Liver (tissue), 9 donors: ENCODE data around the gene BCKDK. TPM values are rescaled to one million over a fixed set of nuclear protein-coding genes. Genes with fewer than 3 reads are reported as not detected.

Experiments
- DNase-seq: peaks from one replicate; pipeline ENCODE4 v3.0.0-alpha.2; 2017; ENCODE audit warnings: low spot score
- H3K27ac ChIP-seq, 2 donors: one replicate each; pipeline ENCODE4 v1.7.0; 2013; ENCODE audit warnings: inconsistent platforms in 2 of 2, low read length in 2 of 2, control low read depth in 1 of 2, low read depth in 1 of 2, mild to moderate bottlenecking in 1 of 2
- H3K27me3 ChIP-seq, 4 donors: one replicate each; pipeline versions ENCODE4 v1.6.1 to v1.7.0; 2013; ENCODE audit warnings: low read length in 3 of 4, inconsistent platforms in 1 of 4, mild to moderate bottlenecking in 1 of 4, moderate library complexity in 1 of 4; ENCODE audit not compliant: control insufficient read depth in 4 of 4, insufficient read depth in 4 of 4
- H3K36me3 ChIP-seq, 4 donors: one replicate each; pipeline versions ENCODE4 v1.6.1 to v1.7.0; 2013; ENCODE audit warnings: low read length in 3 of 4, mild to moderate bottlenecking in 3 of 4, low read depth in 1 of 4, moderate library complexity in 1 of 4; ENCODE audit not compliant: control insufficient read depth in 4 of 4, insufficient read depth in 3 of 4
- H3K4me1 ChIP-seq, 4 donors: one replicate each; pipeline versions ENCODE4 v1.6.1 to v1.7.0; 2013; ENCODE audit warnings: low read length in 3 of 4, mild to moderate bottlenecking in 3 of 4, moderate library complexity in 1 of 4; ENCODE audit not compliant: control insufficient read depth in 4 of 4, insufficient read depth in 4 of 4
- H3K4me3 ChIP-seq, 3 donors: one replicate each; pipeline versions ENCODE4 v1.6.1 to v1.7.0; 2013; ENCODE audit warnings: low read length in 3 of 3, control low read depth in 1 of 3, low read depth in 1 of 3, mild to moderate bottlenecking in 1 of 3
- H3K9ac ChIP-seq, 2 donors: one replicate each; pipeline ENCODE4 v1.7.0; 2013; ENCODE audit warnings: low read length in 2 of 2, mild to moderate bottlenecking in 2 of 2, moderate library complexity in 2 of 2, control low read depth in 1 of 2, low read depth in 1 of 2
- H3K9me3 ChIP-seq, 4 donors: one replicate each; pipeline versions ENCODE4 v1.6.1 to v1.7.0; 2013; ENCODE audit warnings: low read length in 3 of 4; ENCODE audit not compliant: control insufficient read depth in 4 of 4
- ATF3 ChIP-seq: IDR thresholded peaks from 2 replicates; pipeline ENCODE4 v1.6.1; 2016; ENCODE audit warnings: antibody characterized with exemption
- CTCF ChIP-seq: fragments of 150-350 bp; IDR thresholded peaks from 2 replicates; pipeline ENCODE4 v1.5.1; 2017; ENCODE audit warnings: improper control_type of control experiment, low read depth, low read length; ENCODE audit not compliant: missing input control
- FOXA1 ChIP-seq: IDR thresholded peaks from 2 replicates; pipeline ENCODE4 v1.6.1; 2016; ENCODE audit warnings: antibody characterized with exemption
- FOXA2 ChIP-seq: IDR thresholded peaks from 2 replicates; pipeline ENCODE4 v1.6.1; 2016; ENCODE audit warnings: antibody characterized with exemption
- GABPA ChIP-seq, 2 donors: IDR thresholded peaks in 1 of 2; conservative IDR thresholded peaks in 1 of 2; 2 replicates each; pipeline ENCODE4 v1.6.1; 2016; ENCODE audit warnings: antibody characterized with exemption in 2 of 2, mild to moderate bottlenecking in 1 of 2, moderate library complexity in 1 of 2
- HNF4A ChIP-seq, 2 donors: conservative IDR thresholded peaks; 2 replicates each; pipeline ENCODE4 v1.6.1; 2016; ENCODE audit warnings: antibody characterized with exemption in 2 of 2, mild to moderate bottlenecking in 2 of 2
- HNF4G ChIP-seq: IDR thresholded peaks from 2 replicates; pipeline ENCODE4 v1.6.1; 2016; ENCODE audit warnings: antibody characterized with exemption
- JUND ChIP-seq, 2 donors: IDR thresholded peaks; 2 replicates each; pipeline ENCODE4 v1.6.1; 2016; ENCODE audit warnings: antibody characterized with exemption in 2 of 2
- MAX ChIP-seq: IDR thresholded peaks from 2 replicates; pipeline ENCODE4 v1.6.1; 2016; ENCODE audit warnings: antibody characterized with exemption
- RAD21 ChIP-seq, 2 donors: IDR thresholded peaks; 2 replicates each; pipeline ENCODE4 v1.6.1; 2016; ENCODE audit warnings: antibody characterized with exemption in 2 of 2, mild to moderate bottlenecking in 2 of 2
- REST ChIP-seq: IDR thresholded peaks from 2 replicates; pipeline ENCODE4 v1.6.1; 2016; ENCODE audit warnings: antibody characterized with exemption, mild to moderate bottlenecking
- RXRA ChIP-seq, 2 donors: IDR thresholded peaks; 2 replicates each; pipeline ENCODE4 v1.6.1; 2017 to 2018; ENCODE audit warnings: antibody characterized with exemption in 2 of 2, mild to moderate bottlenecking in 1 of 2
- SP1 ChIP-seq: IDR thresholded peaks from 2 replicates; pipeline ENCODE4 v1.6.1; 2018; ENCODE audit warnings: antibody characterized with exemption, mild to moderate bottlenecking
- TAF1 ChIP-seq: conservative IDR thresholded peaks from 2 replicates; pipeline ENCODE4 v1.6.1; 2016; ENCODE audit warnings: antibody characterized with exemption, mild to moderate bottlenecking
- YY1 ChIP-seq: IDR thresholded peaks from 2 replicates; pipeline ENCODE4 v1.6.1; 2016; ENCODE audit warnings: antibody characterized with exemption, mild to moderate bottlenecking
- ZBTB33 ChIP-seq: IDR thresholded peaks from 2 replicates; pipeline ENCODE4 v1.6.1; 2016; ENCODE audit warnings: antibody characterized with exemption
- WGBS: extraction: QIAGEN DNeasy Blood & Tissue Kit; methylation state at CpG from one replicate; pipeline ENCODE4 v1.1.7; 2013; 5-methylcytosine and 5-hydroxymethylcytosine counted together
- polyA plus RNA-seq, 2 donors: library from polyadenylated mRNA; stranded (reverse) in 1 of 2; unstranded in 1 of 2; fragments of 200-250 nt in 1 of 2; fragments of >200 nt in 1 of 2; fragmentation: Nextera tagmentation in 1 of 2; extraction: Ambion mirVana in 1 of 2; gene quantifications; one replicate each; pipeline versions ENCODE4 v1.2.1 to v1.2.3, GENCODE V29; 2013 to 2015
- total RNA-seq, 2 donors: library from RNA; depleted of rRNA; stranded (reverse); fragments of >200 nt; gene quantifications; one replicate each; pipeline ENCODE4 v1.2.3, GENCODE V29; 2014
- donor health status: healthy.
- donor health status: healthy.
- donor health status: healthy.
- donor health status: healthy.
- donor health status: healthy.

Gene BCKDK
- total and polyA plus RNA-seq, 4 donors: 10.0 to 41.6 (median 34.9) TPM

- TF ChIP-seq ZBTB33 (no peak), SP1 (no peak)
Measured at GRCh38 chr16:31083081-31083480, 25.1 kb upstream of the BCKDK start (continued).

GRCh38 chr16:31083556-31083955, 24.6 kb upstream of the BCKDK start:
- H3K9me3 ChIP-seq: no peaks in the 10 kb centered on the region
- H3K4me1 ChIP-seq: no peaks in the 10 kb centered on the region
- DNase-seq: no peak
- H3K4me3 ChIP-seq: no peak overlapping the region
- no peak overlapping the region for H3K27ac ChIP-seq
- H3K9ac ChIP-seq: no peak overlapping the region
- H3K27me3 ChIP-seq: no peaks in the 10 kb centered on the region
- no peak for TF ChIP-seq TAF1
- no peak for TF ChIP-seq CTCF
- no peak for TF ChIP-seq ZBTB33
- no peak for TF ChIP-seq YY1
- no peak for TF ChIP-seq GABPA (IDR thresholded peaks at IDR 0.05 in 1 of 2, conservative IDR thresholded peaks at IDR 0.05 in 1 of 2)
- no peak for TF ChIP-seq FOXA2
- H3K36me3 ChIP-seq: peaks cover 5 to 56% (median 23%) of the 10 kb centered on the region in 4 donors
- WGBS: 54% methylated on average over 5 of the region's 5 CpGs

- no peak for DNase-seq
- H3K9ac ChIP-seq: no peak overlapping the region
- peaks cover 5 to 52% (median 25%) of the 10 kb centered on the region in 4 donors for H3K36me3 ChIP-seq
- no peak overlapping the region for H3K27ac ChIP-seq
- no peaks in the 10 kb centered on the region for H3K27me3 ChIP-seq
- no peaks in the 10 kb centered on the region for H3K9me3 ChIP-seq
- 90% methylated on average over 13 of the region's 13 CpGs for WGBS
- no peaks in the 10 kb centered on the region for H3K4me1 ChIP-seq
- no peak overlapping the region for H3K4me3 ChIP-seq
- TF ChIP-seq SP1 (no peak), FOXA2 (no peak), ATF3 (no peak), MAX (no peak), JUND (IDR thresholded peaks at IDR 0.05) (no peak), RAD21 (IDR thresholded peaks at IDR 0.05) (no peak), FOXA1 (no peak), RXRA (IDR thresholded peaks at IDR 0.05) (no peak), REST (no peak), CTCF (no peak), GABPA (IDR thresholded peaks at IDR 0.05 in 1 of 2, conservative IDR thresholded peaks at IDR 0.05 in 1 of 2) (no peak), TAF1 (no peak), HNF4G (no peak), HNF4A (conservative IDR thresholded peaks at IDR 0.05) (no peak), YY1 (no peak)
Measured at GRCh38 chr16:31083981-31084380, 24.2 kb upstream of the BCKDK start.
